ENCODE results near the gene EPB41.

The EPB41 gene

DNA sequence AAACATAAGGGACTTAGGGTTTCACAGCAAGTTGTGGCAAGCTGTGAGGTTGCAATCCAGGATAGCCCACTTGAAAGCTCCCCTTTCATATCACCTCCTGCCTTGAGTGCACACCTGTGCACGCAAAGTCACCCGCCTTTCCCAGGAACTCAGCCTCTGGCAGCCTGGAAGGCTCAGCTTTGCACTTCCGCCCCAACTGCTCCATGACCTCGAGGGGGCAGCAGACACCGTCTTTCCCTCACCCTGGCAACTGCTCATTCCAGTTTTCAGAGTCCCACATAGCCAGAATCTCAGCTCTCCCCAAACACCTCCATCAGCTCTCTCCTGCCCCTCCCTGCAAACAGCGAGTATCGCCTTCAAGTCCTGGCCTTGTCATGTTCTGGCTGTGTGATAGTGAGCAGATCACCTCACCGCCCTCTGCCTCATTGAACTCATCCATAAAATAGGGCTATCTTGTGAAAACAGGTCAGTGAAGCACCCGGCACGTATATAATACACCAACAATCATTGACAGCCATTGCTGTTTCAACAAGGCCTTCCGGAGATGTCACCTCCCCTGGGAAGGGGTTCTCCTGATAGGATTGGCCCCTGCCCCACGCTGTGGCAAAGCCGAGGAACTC, 32.2 kb upstream of the EPB41 start (continued):
- TF ChIP-seq, protein P1, sequence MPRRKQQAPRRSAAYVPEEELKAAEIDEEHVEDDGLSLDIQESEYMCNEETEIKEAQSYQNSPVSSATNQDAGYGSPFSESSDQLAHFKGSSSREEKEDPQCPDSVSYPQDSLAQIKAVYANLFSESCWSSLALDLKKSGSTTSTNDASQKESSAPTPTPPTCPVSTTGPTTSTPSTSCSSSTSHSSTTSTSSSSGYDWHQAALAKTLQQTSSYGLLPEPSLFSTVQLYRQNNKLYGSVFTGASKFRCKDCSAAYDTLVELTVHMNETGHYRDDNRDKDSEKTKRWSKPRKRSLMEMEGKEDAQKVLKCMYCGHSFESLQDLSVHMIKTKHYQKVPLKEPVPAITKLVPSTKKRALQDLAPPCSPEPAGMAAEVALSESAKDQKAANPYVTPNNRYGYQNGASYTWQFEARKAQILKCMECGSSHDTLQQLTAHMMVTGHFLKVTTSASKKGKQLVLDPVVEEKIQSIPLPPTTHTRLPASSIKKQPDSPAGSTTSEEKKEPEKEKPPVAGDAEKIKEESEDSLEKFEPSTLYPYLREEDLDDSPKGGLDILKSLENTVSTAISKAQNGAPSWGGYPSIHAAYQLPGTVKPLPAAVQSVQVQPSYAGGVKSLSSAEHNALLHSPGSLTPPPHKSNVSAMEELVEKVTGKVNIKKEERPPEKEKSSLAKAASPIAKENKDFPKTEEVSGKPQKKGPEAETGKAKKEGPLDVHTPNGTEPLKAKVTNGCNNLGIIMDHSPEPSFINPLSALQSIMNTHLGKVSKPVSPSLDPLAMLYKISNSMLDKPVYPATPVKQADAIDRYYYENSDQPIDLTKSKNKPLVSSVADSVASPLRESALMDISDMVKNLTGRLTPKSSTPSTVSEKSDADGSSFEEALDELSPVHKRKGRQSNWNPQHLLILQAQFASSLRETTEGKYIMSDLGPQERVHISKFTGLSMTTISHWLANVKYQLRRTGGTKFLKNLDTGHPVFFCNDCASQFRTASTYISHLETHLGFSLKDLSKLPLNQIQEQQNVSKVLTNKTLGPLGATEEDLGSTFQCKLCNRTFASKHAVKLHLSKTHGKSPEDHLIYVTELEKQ (tag by site-specific recombination; IDR thresholded peaks at IDR 0.05; ENCODE audit: borderline replicate concordance): no peak
- TF ChIP-seq ZNF560 (tag by site-specific recombination; IDR thresholded peaks at IDR 0.05; ENCODE audit: borderline replicate concordance) (no peak), GFI1B (tag by site-specific recombination; IDR thresholded peaks at IDR 0.05) (peak; percentile 65; the same call in 1 of the 2 replicates), ZNF335 (tag by site-specific recombination; conservative IDR thresholded peaks at IDR 0.05) (0 out of 2 replicates have a peak, but pooled peaks have one; percentile 34), ZNF266 (tag by site-specific recombination; IDR thresholded peaks at IDR 0.05; ENCODE audit: low read depth) (no peak), ZBTB21 (tag by site-specific recombination; IDR thresholded peaks at IDR 0.05) (no peak), ZNF585B (tag by site-specific recombination; IDR thresholded peaks at IDR 0.05) (no peak), ZNF155 (tag by site-specific recombination; IDR thresholded peaks at IDR 0.05) (no peak), ZNF555 (tag by site-specific recombination; conservative IDR thresholded peaks at IDR 0.05) (no peak), ZNF623 (tag by site-specific recombination; IDR thresholded peaks at IDR 0.05) (no peak), HOXA7 (CRISPR knock-in tag; IDR thresholded peaks at IDR 0.05; ENCODE audit: borderline replicate concordance) (no peak), ZNF23 (tag by site-specific recombination; IDR thresholded peaks at IDR 0.05; ENCODE audit: borderline replicate concordance) (no peak), ZNF654 (tag by site-specific recombination; IDR thresholded peaks at IDR 0.05; ENCODE audit: low read depth) (peak; percentile 99), ZNF843 (tag by site-specific recombination; IDR thresholded peaks at IDR 0.05) (0 out of 2 replicates have a peak, but pooled peaks have one; percentile 37), ZNF785 (tag by site-specific recombination; IDR thresholded peaks at IDR 0.05) (no peak), ZNF792 (tag by site-specific recombination; IDR thresholded peaks at IDR 0.05) (no peak), ZNF174 (tag by site-specific recombination; IDR thresholded peaks at IDR 0.05) (no peak), ZFHX2 (tag by site-specific recombination; conservative IDR thresholded peaks at IDR 0.05) (no peak), ZNF292 (tag by site-specific recombination; IDR thresholded peaks at IDR 0.05; ENCODE audit: borderline replicate concordance, low read depth) (no peak), OSR2 (tag by site-specific recombination; IDR thresholded peaks at IDR 0.05) (no peak), ZNF138 (tag by site-specific recombination; IDR thresholded peaks at IDR 0.05; ENCODE audit: borderline replicate concordance) (no peak), ZNF473 (tag by site-specific recombination; IDR thresholded peaks at IDR 0.05) (no peak), GLIS1 (tag by site-specific recombination; IDR thresholded peaks at IDR 0.05) (peak; percentile 40; the same call in 1 of the 2 replicates)
- TF ChIP-seq, protein P2, sequence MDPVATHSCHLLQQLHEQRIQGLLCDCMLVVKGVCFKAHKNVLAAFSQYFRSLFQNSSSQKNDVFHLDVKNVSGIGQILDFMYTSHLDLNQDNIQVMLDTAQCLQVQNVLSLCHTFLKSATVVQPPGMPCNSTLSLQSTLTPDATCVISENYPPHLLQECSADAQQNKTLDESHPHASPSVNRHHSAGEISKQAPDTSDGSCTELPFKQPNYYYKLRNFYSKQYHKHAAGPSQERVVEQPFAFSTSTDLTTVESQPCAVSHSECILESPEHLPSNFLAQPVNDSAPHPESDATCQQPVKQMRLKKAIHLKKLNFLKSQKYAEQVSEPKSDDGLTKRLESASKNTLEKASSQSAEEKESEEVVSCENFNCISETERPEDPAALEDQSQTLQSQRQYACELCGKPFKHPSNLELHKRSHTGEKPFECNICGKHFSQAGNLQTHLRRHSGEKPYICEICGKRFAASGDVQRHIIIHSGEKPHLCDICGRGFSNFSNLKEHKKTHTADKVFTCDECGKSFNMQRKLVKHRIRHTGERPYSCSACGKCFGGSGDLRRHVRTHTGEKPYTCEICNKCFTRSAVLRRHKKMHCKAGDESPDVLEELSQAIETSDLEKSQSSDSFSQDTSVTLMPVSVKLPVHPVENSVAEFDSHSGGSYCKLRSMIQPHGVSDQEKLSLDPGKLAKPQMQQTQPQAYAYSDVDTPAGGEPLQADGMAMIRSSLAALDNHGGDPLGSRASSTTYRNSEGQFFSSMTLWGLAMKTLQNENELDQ (tag by site-specific recombination; IDR thresholded peaks at IDR 0.05; ENCODE audit: low read depth): no peak
- TF ChIP-seq, protein P3, sequence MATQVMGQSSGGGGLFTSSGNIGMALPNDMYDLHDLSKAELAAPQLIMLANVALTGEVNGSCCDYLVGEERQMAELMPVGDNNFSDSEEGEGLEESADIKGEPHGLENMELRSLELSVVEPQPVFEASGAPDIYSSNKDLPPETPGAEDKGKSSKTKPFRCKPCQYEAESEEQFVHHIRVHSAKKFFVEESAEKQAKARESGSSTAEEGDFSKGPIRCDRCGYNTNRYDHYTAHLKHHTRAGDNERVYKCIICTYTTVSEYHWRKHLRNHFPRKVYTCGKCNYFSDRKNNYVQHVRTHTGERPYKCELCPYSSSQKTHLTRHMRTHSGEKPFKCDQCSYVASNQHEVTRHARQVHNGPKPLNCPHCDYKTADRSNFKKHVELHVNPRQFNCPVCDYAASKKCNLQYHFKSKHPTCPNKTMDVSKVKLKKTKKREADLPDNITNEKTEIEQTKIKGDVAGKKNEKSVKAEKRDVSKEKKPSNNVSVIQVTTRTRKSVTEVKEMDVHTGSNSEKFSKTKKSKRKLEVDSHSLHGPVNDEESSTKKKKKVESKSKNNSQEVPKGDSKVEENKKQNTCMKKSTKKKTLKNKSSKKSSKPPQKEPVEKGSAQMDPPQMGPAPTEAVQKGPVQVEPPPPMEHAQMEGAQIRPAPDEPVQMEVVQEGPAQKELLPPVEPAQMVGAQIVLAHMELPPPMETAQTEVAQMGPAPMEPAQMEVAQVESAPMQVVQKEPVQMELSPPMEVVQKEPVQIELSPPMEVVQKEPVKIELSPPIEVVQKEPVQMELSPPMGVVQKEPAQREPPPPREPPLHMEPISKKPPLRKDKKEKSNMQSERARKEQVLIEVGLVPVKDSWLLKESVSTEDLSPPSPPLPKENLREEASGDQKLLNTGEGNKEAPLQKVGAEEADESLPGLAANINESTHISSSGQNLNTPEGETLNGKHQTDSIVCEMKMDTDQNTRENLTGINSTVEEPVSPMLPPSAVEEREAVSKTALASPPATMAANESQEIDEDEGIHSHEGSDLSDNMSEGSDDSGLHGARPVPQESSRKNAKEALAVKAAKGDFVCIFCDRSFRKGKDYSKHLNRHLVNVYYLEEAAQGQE (tag by site-specific recombination; IDR thresholded peaks at IDR 0.05): no peak
- TF ChIP-seq, protein P4, sequence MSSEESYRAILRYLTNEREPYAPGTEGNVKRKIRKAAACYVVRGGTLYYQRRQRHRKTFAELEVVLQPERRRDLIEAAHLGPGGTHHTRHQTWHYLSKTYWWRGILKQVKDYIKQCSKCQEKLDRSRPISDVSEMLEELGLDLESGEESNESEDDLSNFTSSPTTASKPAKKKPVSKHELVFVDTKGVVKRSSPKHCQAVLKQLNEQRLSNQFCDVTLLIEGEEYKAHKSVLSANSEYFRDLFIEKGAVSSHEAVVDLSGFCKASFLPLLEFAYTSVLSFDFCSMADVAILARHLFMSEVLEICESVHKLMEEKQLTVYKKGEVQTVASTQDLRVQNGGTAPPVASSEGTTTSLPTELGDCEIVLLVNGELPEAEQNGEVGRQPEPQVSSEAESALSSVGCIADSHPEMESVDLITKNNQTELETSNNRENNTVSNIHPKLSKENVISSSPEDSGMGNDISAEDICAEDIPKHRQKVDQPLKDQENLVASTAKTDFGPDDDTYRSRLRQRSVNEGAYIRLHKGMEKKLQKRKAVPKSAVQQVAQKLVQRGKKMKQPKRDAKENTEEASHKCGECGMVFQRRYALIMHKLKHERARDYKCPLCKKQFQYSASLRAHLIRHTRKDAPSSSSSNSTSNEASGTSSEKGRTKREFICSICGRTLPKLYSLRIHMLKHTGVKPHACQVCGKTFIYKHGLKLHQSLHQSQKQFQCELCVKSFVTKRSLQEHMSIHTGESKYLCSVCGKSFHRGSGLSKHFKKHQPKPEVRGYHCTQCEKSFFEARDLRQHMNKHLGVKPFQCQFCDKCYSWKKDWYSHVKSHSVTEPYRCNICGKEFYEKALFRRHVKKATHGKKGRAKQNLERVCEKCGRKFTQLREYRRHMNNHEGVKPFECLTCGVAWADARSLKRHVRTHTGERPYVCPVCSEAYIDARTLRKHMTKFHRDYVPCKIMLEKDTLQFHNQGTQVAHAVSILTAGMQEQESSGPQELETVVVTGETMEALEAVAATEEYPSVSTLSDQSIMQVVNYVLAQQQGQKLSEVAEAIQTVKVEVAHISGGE (tag by site-specific recombination; conservative IDR thresholded peaks at IDR 0.05; ENCODE audit: low read depth): 0 out of 2 replicates have a peak, but pooled peaks have one; percentile 41
